ENCODE data around the gene AP3D1.

AP3D1 gene

GRCh38 chr19:2113439-2114211, 37.7 kb downstream of the AP3D1 start:
- 84% methylated on average over 23 of the region's 24 CpGs for WGBS
- H3K36me3 ChIP-seq (ENCODE audit: control insufficient read depth in 1 of 2, insufficient read depth in 2 of 2, low read depth in 1 of 2, low read length in 2 of 2): peaks cover 98 to 99% of the 10 kb centered on the region in 2 experiments
- no peak overlapping the region for H2BK5ac ChIP-seq (ENCODE audit: low read depth, low read length, poor library complexity, severe bottlenecking)

GRCh38 chr19:2112516-2113320, 38.6 kb downstream of the AP3D1 start:
- 98% methylated on average over 22 of the region's 23 CpGs for WGBS

More at GRCh38 chr19:2113439-2114211, 37.7 kb downstream of the AP3D1 start:
- H3K4me2 ChIP-seq (ENCODE audit: low read length, poor library complexity, severe bottlenecking): no peak overlapping the region
- peaks cover 57% of the 10 kb centered on the region for H3K79me1 ChIP-seq (replicated peaks; ENCODE audit: low read length, poor library complexity, severe bottlenecking)
- no peak overlapping the region for H4K91ac ChIP-seq (ENCODE audit: low read length)
- no peak overlapping the region for H2BK15ac ChIP-seq (ENCODE audit: low read depth, poor library complexity, severe bottlenecking)
- H3K23ac ChIP-seq (ENCODE audit: low read length in 2 of 2): no peak overlapping the region
- no peak overlapping the region for H3K14ac ChIP-seq (ENCODE audit: low read length in 2 of 2)
- H2AFZ ChIP-seq (ENCODE audit: low read depth, low read length): no peak overlapping the region
- H3K4me1 ChIP-seq (ENCODE audit: control insufficient read depth, insufficient read depth, low read depth, low read length): no peaks in the 10 kb centered on the region
- H3K4ac ChIP-seq (ENCODE audit: low read depth in 1 of 2, low read length in 2 of 2): no peak overlapping the region
- no peak overlapping the region for H3K4me3 ChIP-seq (ENCODE audit: insufficient read depth in 1 of 2, low read depth in 1 of 2, low read length in 2 of 2)
- no peak overlapping the region for H2BK120ac ChIP-seq (ENCODE audit: low read depth, low read length)
- H3K27me3 ChIP-seq (ENCODE audit: control insufficient read depth in 1 of 2, insufficient read depth in 1 of 2, low read length in 2 of 2): no peaks in the 10 kb centered on the region
- H4K8ac ChIP-seq (ENCODE audit: low read length): no peak overlapping the region
- H3K9me3 ChIP-seq (ENCODE audit: control insufficient read depth, low read length): no peaks in the 10 kb centered on the region
- no peak overlapping the region for H2BK12ac ChIP-seq (ENCODE audit: low read length in 2 of 2)
- H2AK5ac ChIP-seq (ENCODE audit: low read length, severe bottlenecking): no peak overlapping the region
- H3K27ac ChIP-seq (ENCODE audit: low read length, poor library complexity, severe bottlenecking): no peak overlapping the region
- no peak overlapping the region for H3K18ac ChIP-seq (ENCODE audit: low read depth in 1 of 2, low read length in 2 of 2)
- DNase-seq: peak; percentile 11
- no peak overlapping the region for H3K9ac ChIP-seq (ENCODE audit: low read length)

GRCh38 chr19:2111886-2112285, 39.5 kb downstream of the AP3D1 start:
- Histone ChIP-seq H2BK15ac (ENCODE audit: low read depth, poor library complexity, severe bottlenecking) (no peak overlapping the region), H2AK5ac (ENCODE audit: low read length, severe bottlenecking) (no peak overlapping the region), H3K27ac (ENCODE audit: low read length, poor library complexity, severe bottlenecking) (no peak overlapping the region), H3K79me1 (replicated peaks; ENCODE audit: low read length, poor library complexity, severe bottlenecking) (peaks cover 46% of the 10 kb centered on the region), H3K4ac (ENCODE audit: low read depth in 1 of 2, low read length in 2 of 2) (no peak overlapping the region), H3K4me3 (ENCODE audit: insufficient read depth in 1 of 2, low read depth in 1 of 2, low read length in 2 of 2) (no peak overlapping the region), H3K36me3 (ENCODE audit: control insufficient read depth in 1 of 2, insufficient read depth in 2 of 2, low read depth in 1 of 2, low read length in 2 of 2) (peaks cover 94 to 97% of the 10 kb centered on the region in 2 experiments), H3K4me1 (ENCODE audit: control insufficient read depth, insufficient read depth, low read depth, low read length) (no peaks in the 10 kb centered on the region), H3K27me3 (ENCODE audit: control insufficient read depth in 1 of 2, insufficient read depth in 1 of 2, low read length in 2 of 2) (no peaks in the 10 kb centered on the region), H2AFZ (ENCODE audit: low read depth, low read length) (no peak overlapping the region), H2BK5ac (ENCODE audit: low read depth, low read length, poor library complexity, severe bottlenecking) (no peak overlapping the region), H3K9me3 (ENCODE audit: control insufficient read depth, low read length) (no peaks in the 10 kb centered on the region), H3K18ac (ENCODE audit: low read depth in 1 of 2, low read length in 2 of 2) (no peak overlapping the region), H3K14ac (ENCODE audit: low read length in 2 of 2) (no peak overlapping the region), H3K9ac (ENCODE audit: low read length) (no peak overlapping the region), H4K8ac (ENCODE audit: low read length) (no peak overlapping the region), H3K4me2 (ENCODE audit: low read length, poor library complexity, severe bottlenecking) (no peak overlapping the region), H3K23ac (ENCODE audit: low read length in 2 of 2) (no peak overlapping the region), H2BK12ac (ENCODE audit: low read length in 2 of 2) (no peak overlapping the region), H2BK120ac (ENCODE audit: low read depth, low read length) (no peak overlapping the region), H4K91ac (ENCODE audit: low read length) (no peak overlapping the region)
- WGBS: 96% methylated on average over 20 of the region's 20 CpGs
- DNase-seq: no peak

More at GRCh38 chr19:2112516-2113320, 38.6 kb downstream of the AP3D1 start:
- H3K9me3 ChIP-seq (ENCODE audit: control insufficient read depth, low read length): no peaks in the 10 kb centered on the region
- H3K36me3 ChIP-seq (ENCODE audit: control insufficient read depth in 1 of 2, insufficient read depth in 2 of 2, low read depth in 1 of 2, low read length in 2 of 2): peaks cover 98% of the 10 kb centered on the region in 2 experiments
- no peak overlapping the region for H3K4me2 ChIP-seq (ENCODE audit: low read length, poor library complexity, severe bottlenecking)
- no peak overlapping the region for H2BK120ac ChIP-seq (ENCODE audit: low read depth, low read length)
- H3K27me3 ChIP-seq (ENCODE audit: control insufficient read depth in 1 of 2, insufficient read depth in 1 of 2, low read length in 2 of 2): no peaks in the 10 kb centered on the region
- no peaks in the 10 kb centered on the region for H3K4me1 ChIP-seq (ENCODE audit: control insufficient read depth, insufficient read depth, low read depth, low read length)
- H3K4ac ChIP-seq (ENCODE audit: low read depth in 1 of 2, low read length in 2 of 2): no peak overlapping the region
- H2BK12ac ChIP-seq (ENCODE audit: low read length in 2 of 2): no peak overlapping the region
- no peak overlapping the region for H2AK5ac ChIP-seq (ENCODE audit: low read length, severe bottlenecking)
- H2AFZ ChIP-seq (ENCODE audit: low read depth, low read length): no peak overlapping the region
- H3K27ac ChIP-seq (ENCODE audit: low read length, poor library complexity, severe bottlenecking): no peak overlapping the region
- peaks cover 53% of the 10 kb centered on the region for H3K79me1 ChIP-seq (replicated peaks; ENCODE audit: low read length, poor library complexity, severe bottlenecking)
- H3K18ac ChIP-seq (ENCODE audit: low read depth in 1 of 2, low read length in 2 of 2): no peak overlapping the region
- no peak overlapping the region for H2BK15ac ChIP-seq (ENCODE audit: low read depth, poor library complexity, severe bottlenecking)
- H3K4me3 ChIP-seq (ENCODE audit: insufficient read depth in 1 of 2, low read depth in 1 of 2, low read length in 2 of 2): no peak overlapping the region
- DNase-seq: no peak
- H3K23ac ChIP-seq (ENCODE audit: low read length in 2 of 2): no peak overlapping the region
- no peak overlapping the region for H3K14ac ChIP-seq (ENCODE audit: low read length in 2 of 2)
- no peak overlapping the region for H3K9ac ChIP-seq (ENCODE audit: low read length)
- no peak overlapping the region for H2BK5ac ChIP-seq (ENCODE audit: low read depth, low read length, poor library complexity, severe bottlenecking)
- H4K8ac ChIP-seq (ENCODE audit: low read length): no peak overlapping the region
- H4K91ac ChIP-seq (ENCODE audit: low read length): no peak overlapping the region

GRCh38 chr19:2111425-2111824, 39.9 kb downstream of the AP3D1 start:
- Histone ChIP-seq H2AK5ac (ENCODE audit: low read length, severe bottlenecking) (no peak overlapping the region), H3K4ac (ENCODE audit: low read depth in 1 of 2, low read length in 2 of 2) (no peak overlapping the region), H4K8ac (ENCODE audit: low read length) (no peak overlapping the region), H2BK5ac (ENCODE audit: low read depth, low read length, poor library complexity, severe bottlenecking) (no peak overlapping the region), H3K14ac (ENCODE audit: low read length in 2 of 2) (no peak overlapping the region), H2BK15ac (ENCODE audit: low read depth, poor library complexity, severe bottlenecking) (no peak overlapping the region), H2BK120ac (ENCODE audit: low read depth, low read length) (no peak overlapping the region), H3K4me3 (ENCODE audit: insufficient read depth in 1 of 2, low read depth in 1 of 2, low read length in 2 of 2) (no peak overlapping the region), H3K4me1 (ENCODE audit: control insufficient read depth, insufficient read depth, low read depth, low read length) (no peaks in the 10 kb centered on the region), H2BK12ac (ENCODE audit: low read length in 2 of 2) (no peak overlapping the region), H3K9ac (ENCODE audit: low read length) (no peak overlapping the region), H3K9me3 (ENCODE audit: control insufficient read depth, low read length) (no peaks in the 10 kb centered on the region), H3K27ac (ENCODE audit: low read length, poor library complexity, severe bottlenecking) (no peak overlapping the region), H3K36me3 (ENCODE audit: control insufficient read depth in 1 of 2, insufficient read depth in 2 of 2, low read depth in 1 of 2, low read length in 2 of 2) (peaks cover 94 to 97% of the 10 kb centered on the region in 2 experiments), H3K27me3 (ENCODE audit: control insufficient read depth in 1 of 2, insufficient read depth in 1 of 2, low read length in 2 of 2) (no peaks in the 10 kb centered on the region), H3K79me1 (replicated peaks; ENCODE audit: low read length, poor library complexity, severe bottlenecking) (peaks cover 44% of the 10 kb centered on the region), H4K91ac (ENCODE audit: low read length) (no peak overlapping the region), H3K4me2 (ENCODE audit: low read length, poor library complexity, severe bottlenecking) (no peak overlapping the region), H3K23ac (ENCODE audit: low read length in 2 of 2) (no peak overlapping the region), H2AFZ (ENCODE audit: low read depth, low read length) (no peak overlapping the region), H3K18ac (ENCODE audit: low read depth in 1 of 2, low read length in 2 of 2) (no peak overlapping the region)
- 98% methylated on average over 18 of the region's 22 CpGs for WGBS
- no peak for DNase-seq
